ENCODE measurements around the gene PDXK.

PDXK gene

DNA sequence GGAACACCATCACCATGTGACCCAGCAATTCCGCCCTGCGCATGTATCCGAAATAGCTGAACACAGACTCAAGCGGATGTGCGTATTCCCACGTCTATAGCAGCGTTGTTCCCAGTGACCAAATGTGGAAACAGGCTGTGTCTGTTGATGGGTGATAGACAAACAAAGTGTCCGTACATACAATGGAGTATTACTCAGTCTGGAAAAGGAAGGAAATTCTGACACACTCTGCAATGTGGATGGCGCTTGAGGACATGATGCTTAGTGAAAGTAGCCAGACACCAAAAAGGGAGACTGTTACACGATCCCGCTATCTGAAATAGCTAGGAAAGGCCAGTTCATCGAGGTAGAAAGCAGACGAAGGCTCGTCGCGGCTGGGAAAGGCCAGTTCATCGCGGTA, 25.8 kb downstream of the PDXK start:
- DNase-seq = no peak

- no peak for DNase-seq
Measured at GRCh38 chr21:43745772-43746517, 27.0 kb downstream of the PDXK start.

GRCh38 chr21:43748622-43749021, 29.7 kb downstream of the PDXK start:
- DNase-seq = no peak

GRCh38 chr21:43749651-43750262, 30.8 kb downstream of the PDXK start:
- no peak for DNase-seq

- no peak for DNase-seq
Measured at GRCh38 chr21:43750339-43751033, 31.6 kb downstream of the PDXK start.

- no peak for DNase-seq
Measured at GRCh38 chr21:43751955-43752591, 33.1 kb downstream of the PDXK start.

DNA sequence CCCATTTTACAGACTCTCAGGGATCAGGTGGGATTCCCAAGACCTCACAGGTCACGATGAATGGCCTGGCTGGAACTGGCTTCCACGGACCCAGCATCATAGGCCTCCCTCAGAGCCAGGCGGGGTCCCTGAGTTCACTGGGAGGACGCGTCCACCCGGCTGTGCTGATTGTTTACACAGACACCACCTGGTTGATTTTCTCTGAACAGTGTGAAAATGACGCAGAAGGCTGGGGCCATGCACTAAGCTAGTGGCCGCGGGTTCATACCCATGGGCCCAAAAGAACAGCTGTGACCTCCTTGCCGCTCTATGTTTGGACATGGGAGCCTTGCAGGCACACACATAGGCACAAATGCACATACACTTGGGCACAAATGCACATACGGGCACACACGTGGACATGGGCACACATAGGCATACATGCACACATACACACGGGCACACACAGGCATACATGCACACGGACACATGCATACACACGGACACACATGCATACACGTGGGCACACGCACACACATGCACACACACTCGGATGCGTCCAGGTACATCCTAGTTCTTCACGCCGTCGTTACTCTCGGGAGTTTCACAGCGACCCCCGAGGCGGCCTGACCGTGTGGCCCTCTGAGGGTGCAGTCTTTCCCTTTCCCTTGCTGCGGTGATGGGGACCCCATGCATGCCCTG, 34.0 kb downstream of the PDXK start:
- peak in 1 of 2 experiments; percentile 12 for DNase-seq

DNA sequence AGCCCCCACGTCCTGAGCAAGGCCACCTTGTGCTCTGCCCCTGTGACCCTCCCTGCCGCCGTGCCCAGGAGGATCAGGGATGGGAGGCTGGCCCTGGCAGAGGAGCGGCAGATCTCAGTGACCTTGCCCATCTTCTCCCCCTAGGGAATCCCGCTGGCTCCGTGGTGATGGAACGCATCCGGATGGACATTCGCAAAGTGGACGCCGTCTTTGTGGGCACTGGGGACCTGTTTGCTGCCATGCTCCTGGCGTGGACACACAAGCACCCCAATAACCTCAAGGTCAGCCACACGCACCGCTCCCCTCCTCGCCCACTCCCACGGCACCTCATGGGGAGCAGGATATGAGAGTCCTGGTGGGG, 34.5 kb downstream of the PDXK start:
- no peak for DNase-seq

GRCh38 chr21:43754948-43755781, 36.2 kb downstream of the PDXK start:
- no peak for DNase-seq

- DNase-seq = no peak
Measured at GRCh38 chr21:43755820-43756594, 37.1 kb downstream of the PDXK start.

DNA sequence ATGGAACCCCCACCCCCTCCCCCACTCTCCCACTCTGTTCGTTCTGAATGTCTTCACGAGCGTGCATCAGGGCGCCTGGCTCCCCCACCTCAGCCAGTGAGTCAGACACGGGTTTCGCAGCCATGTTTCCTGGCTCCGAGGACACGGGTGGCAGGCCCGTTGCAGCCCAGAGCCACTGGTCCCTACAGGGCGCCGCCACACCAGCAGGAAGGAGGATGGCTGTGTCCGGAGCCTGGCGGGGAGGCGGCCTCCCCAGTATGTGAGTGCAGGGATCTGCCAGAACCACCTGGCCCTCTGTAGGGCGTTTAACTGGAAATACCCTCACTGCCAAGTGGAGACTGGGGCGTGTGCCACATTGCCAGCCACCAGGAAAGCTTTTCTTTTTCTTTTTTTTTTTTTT, 38.7 kb downstream of the PDXK start:
- no peak for DNase-seq

- no peak for DNase-seq
Measured at GRCh38 chr21:43758111-43758641, 39.2 kb downstream of the PDXK start.

DNA sequence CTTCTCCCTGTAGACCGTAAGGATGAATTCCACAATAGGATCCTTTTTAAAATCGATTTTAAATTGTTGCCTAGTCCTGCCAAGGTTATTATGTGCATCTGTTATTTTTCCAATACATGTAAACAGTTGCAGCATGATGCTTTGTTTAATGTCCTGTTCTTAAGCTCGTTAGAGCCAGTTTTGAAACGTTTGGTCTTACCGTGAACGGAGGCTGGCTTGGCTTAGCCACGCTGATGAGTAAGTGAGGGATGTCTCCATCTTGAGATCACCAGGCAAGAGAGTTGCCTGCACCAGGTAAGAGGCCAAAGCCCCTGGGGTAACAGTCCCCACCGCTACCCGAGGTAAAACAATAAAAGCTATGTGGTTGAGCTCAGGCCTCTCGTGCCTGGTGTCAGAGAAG, 39.9 kb downstream of the PDXK start:
- no peak for DNase-seq

GRCh38 chr21:43759651-43760050, 40.7 kb downstream of the PDXK start:
- DNase-seq = no peak

DNA sequence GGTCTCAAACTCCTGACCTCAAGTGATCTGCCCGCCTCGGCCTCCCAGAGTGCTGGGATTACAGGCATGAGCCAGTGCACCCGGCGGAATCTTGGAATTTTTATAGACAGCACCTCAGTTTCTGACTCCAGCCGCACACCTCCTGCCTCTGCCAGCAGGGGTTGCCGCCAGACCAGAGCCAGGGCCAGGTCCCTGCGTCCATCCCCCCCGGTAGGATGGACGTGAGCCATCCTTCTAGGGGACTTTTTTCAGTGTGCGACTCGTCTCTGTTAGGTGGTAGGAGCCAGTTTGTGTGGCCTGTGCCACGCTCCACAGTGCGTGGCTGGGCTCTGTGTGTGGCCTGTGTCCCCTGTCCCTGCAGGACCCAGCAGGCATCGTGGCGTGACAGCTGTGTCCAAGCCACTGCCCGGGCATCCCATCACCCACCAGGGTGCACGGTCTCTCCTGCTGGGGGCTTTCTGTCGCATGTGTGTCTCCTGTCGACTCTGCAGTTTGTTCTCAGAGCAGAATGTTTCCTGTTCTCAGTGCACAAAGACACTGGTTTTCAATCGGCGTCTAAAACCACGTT, 41.5 kb downstream of the PDXK start:
- DNase-seq = no peak

- no peak for DNase-seq
Measured at GRCh38 chr21:43761886-43762285, 43.0 kb downstream of the PDXK start.

DNA sequence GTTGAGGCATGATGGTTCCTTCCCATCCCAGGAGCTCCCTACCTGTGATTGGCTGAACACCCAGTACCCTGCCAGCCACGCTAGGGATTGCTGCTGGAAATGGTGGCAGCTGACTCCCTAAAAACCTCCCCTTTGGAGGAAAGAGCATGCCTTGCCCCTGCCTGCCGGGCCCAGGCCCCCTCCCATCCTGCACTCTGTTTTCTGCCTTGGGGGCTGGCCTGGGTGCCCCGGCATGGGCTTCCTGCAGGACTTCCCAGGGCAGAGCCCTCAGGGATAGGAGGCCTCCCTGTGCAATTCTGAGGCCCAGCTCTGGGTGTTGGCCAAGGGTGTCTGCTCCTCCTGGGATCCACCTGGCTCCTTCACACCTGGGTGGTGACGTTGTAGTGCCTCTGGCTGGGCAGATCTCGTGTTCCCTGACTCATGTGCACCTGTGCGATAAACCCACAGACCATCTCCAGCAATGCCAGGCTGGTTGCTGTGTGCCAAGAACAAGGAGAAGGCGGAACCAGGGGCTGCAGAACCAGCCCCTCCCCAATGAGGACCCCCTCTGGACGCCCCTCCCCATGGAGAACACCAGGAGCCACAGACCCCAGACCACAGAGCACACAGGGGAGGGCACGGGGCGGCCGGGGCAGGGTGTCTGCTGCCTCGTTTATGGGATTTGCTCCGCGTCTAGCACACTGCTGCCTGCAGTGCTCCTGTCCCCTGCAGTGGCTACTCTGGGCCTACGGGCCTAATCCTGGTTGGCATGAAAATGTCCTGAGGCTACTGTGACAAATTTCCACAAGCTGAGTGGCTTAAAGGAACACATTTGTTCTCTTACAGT, 43.6 kb downstream of the PDXK start:
- no peak for DNase-seq

GRCh38 chr21:43763901-43764523, 45.1 kb downstream of the PDXK start:
- DNase-seq = no peak

All from SHP77 (cell line).